ENCODE results near the gene CFHR3.

DNA sequence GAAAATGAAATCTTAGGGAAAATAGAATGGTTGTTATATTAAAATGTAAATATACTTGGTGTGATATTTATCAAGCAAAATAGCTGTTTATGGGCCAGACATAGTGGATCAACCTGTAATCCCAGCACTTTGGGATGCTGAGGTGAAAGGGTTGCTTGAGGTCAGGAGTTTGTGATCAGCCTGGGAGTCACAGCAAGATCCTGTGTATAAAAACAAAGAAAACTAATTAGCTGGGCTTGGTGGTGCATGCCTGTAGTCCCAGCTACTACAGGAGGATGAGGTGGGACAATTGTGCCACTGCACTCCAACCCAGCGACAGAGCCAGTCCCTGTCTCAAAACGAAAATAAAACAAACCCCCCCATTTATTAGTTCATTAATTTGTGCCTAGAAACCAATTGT, 23.3 kb downstream of the CFHR3 start:
- no peak for TF ChIP-seq CTCF (IDR thresholded peaks at IDR 0.05)
- no peak for TF ChIP-seq POLR2AphosphoS5 (IDR thresholded peaks at IDR 0.05)
- no peak for TF ChIP-seq POLR2A (IDR thresholded peaks at IDR 0.05)
